Endothelial cell of hepatic sinusoid (primary cell): ENCODE data around the gene C19orf53.
"Not testable (repeated sequence)": the region's sequence is repeated elsewhere in the genome, so short reads cannot be mapped to it uniquely, and the experiment has no call there.

Experiments
- in situ Hi-C: cut with HindIII; loops from 2 replicates; pipeline ENCODE4 v1.10.0; 2017; ENCODE audit warnings: low sequenced_read_pairs

The C19orf53 gene

DNA sequence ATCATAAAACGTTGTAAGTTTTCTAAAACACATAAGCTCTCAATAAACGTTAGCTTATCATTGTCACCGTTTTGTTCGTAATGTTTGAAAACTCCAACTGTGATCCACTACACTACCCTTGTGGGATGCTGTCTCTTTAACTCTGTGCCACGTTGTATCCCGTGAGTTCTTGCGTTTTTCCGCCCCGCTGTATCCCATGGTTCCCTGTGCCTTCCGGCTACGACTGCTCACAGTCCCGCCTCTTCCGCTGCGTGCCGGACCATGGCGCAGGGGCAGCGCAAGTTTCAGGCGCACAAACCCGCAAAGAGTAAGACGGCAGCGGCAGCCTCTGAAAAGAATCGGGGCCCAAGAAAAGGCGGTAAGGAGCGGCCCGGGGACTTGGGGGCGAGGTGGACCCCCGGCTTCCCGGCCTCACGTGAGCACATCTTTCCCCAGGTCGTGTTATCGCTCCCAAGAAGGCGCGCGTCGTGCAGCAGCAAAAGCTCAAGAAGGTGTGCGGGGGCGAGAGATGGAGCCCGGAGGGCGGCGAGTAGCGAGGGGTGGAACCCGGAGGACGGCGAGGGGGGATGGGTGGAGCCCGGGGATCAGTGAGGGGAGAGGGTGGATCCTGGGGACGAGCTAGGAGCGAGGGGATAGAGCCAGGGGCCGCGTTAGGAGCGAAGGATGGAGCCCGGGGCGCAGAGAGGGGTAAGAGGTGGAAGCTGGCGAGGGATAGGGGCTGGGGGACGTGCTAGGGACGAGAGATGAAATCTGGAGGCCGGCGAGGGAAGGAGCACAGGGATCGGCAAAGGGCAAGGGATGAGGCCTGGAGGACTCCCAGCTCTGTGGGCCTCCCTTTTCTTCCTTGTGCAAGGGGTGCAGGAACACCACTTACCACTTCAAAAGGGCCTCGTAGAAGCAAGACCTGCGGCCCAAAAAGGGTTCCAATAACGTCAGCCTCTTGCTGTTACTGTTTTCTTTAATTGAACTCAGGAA, at the start of gene C19orf53:
TSS of gene C19orf53 (plus strand) at position 240 of the 975 bp plus-strand sequence. CDS start at position 262, 22 bp downstream.
- in situ Hi-C loops = no loop called here

DNA sequence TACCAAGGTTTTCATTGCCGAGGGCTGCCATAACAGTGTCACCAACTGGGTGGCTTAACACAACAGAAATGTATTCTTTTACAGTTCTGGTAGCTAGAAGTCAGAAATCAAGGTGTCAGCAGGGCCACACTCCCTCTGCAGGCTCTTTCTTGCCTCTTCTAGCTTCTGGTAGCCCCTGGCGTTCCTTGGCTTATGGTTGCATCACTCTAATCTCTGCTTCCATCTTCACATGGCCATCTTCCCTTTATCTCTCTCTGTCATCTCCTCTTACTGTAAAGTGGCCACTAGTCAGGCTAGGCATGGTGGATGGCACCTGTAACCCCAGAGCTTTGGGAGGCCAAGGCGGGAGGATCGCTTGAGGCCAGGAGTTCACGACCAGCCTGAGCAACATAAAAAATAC, 47.9 kb upstream of the C19orf53 start:
- in situ Hi-C loops = loop anchor here (25.0 kb wide), 1 partner anchor 361 kb away; the partner anchor contains the start of genes C19orf67 and SAMD1

DNA sequence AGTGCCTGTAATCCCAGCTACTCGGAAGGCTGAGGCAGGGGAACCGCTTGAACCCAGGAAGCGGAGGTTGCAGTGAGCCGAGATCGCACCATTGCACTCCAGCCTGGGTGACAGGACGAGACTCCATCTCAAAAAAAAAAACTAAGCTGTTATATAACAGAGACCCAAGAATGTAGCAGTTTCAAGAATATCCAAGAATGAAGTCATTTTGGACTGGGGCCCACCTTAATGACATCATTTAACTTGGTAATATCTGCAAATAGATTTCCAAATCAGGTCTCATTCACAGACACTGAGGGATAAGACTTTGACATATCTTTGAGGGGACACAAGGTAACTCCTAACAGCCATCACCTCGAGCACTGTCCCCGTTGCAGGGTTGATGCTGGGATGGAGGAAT, 46.5 kb upstream of the C19orf53 start:
- in situ Hi-C loops = loop anchor here (25.0 kb wide), 1 partner anchor 360 kb away; the partner anchor contains the start of genes C19orf67 and SAMD1

DNA sequence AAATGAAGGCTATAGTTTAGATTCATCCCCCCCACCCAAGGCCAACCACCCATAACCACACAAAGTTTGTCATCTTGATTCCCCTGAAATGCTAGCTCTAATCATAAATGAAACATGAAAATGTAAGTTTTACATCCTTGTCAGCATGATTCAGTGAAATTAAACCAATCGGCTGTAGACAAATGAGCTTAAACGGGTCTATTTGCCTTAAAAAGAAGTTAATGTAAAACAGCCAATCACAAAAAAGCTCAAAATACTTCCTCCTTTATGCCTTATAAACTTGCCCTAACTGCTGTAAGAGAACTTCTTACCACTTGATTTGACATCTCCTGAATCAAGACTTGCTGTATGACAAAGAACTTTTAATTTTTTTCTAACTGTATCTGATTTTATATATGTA, 44.4 kb upstream of the C19orf53 start:
- in situ Hi-C loops = loop anchor here (10.0 to 25.0 kb wide), 2 partner anchors 105 to 357 kb away; partner anchors contain the start of genes C19orf67 and SAMD1

DNA sequence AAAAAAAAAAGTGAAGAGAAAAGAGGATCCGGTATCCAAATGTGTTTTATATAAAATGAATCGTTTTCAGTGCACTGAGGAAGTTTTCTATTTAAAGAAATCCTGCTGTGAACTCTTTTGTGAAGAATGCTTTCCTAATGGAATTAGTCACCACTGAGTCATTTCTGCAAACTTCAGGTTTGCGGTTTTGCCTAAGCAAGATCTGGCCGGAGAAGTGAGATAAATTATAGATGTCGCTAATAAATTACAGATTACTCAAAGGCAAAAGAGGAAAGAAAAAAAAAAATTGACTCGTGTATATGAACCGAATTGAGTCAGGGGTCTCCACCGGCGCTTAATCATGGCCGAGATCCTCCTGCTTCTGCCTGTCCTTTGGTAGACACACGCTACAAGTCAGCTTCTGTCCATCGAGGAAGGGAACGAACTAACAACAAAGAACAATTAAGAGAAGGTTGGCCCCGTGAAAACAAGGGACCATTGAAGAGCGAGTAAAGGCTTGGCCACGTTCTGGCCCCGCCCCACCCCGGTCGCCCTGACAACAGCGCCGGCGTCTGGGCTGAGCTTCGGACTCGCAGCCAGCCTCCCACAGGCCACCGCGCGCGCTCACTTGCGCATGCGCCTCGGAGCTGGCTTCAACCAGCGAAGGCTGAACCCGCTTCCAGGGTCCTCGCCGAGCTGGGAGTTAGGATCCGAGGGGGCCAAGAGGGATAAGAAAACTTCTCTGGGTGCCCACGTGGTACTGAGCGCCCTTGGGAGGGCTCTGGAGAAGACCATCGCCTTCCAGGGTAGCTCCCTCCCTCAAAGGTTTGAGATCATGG, 42.9 kb upstream of the C19orf53 start:
- in situ Hi-C loops = loop anchor here (10.0 to 25.0 kb wide), 2 partner anchors 103 to 356 kb away; partner anchors contain the start of genes C19orf67 and SAMD1

DNA sequence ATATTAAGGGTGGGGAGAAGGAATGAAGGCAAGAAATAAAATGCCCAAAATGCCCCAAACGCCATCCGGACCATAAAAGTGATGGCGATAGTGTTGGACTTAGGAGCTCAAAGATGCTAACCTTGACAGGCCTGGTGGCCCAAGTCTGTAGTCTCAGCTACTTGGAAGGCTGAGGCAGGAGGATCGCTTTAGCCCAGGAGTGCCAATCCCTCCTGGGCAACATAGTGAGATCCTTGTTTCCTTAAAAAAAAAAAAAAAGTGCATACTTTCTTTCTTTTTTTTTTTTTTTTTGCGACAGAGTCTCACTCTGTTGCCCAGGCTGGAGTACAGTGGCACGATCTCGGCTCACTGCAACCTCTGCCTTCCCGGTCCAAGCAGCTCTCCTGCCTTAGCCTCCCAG, 41.9 kb upstream of the C19orf53 start:
- in situ Hi-C loops = loop anchor here (10.0 to 25.0 kb wide), 2 partner anchors 102 to 355 kb away; partner anchors contain the start of genes C19orf67 and SAMD1

DNA sequence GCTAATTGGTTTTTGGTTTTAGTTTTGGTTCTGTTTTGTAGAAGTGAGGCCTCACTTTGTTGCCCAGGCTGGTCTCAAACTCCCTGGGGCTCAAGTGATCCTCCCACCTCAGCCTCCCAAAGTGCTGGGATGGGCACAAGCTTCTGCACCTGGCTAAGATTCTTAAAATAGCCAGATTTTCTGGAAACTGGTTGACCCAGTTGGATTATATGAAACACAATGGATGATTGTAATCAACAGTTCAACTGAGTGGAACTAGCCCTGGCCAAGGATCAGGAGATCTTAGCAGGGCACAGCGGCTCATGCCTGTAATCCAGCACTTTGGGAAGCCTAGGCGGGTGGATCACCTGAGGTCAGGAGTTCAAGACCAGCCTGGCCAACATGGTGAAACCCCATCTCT, 39.5 kb upstream of the C19orf53 start:
- in situ Hi-C loops = loop anchor here (10.0 to 25.0 kb wide), 2 partner anchors 100 to 353 kb away; partner anchors contain the start of genes C19orf67 and SAMD1

DNA sequence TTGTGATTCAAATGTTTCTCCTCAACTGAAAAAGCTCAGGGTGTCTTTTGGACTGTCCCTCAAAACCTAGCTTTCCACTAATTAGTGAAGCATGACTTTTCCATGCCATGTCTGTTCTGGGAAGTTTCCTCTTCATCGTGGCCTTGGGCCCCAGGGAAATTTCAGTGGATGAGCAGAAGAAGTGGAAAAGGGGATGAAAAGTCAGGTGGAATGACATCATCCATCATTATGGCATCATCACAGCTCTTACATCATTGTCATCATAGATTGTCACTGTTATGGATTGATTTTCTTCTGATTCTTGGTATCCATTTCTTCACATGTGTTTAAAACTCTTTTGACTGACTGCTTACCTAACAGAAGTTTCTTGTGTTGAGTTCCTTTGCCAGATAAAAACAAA, 36.2 kb upstream of the C19orf53 start:
- in situ Hi-C loops = loop anchor here (10.0 to 25.0 kb wide), 2 partner anchors 97 to 349 kb away; partner anchors contain the start of genes C19orf67 and SAMD1

DNA sequence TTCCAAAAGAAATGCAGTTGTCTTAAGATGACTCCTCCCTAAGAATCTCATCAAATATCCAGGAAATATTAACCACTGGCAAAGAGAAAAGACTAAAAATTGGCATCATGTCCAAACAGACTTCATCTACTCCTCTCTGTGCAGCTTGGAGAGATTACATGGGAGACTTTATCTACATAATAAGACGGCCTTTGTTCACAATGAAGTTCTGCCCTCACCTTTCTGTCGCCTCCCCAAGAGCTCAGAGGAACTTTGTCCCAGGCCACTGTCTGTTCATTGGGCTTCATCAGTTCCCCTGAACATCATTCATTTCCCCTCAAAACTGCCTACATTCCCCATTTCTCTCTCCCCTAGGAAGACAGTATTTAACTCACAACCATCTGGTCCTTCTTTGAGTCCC, 32.4 kb upstream of the C19orf53 start:
- in situ Hi-C loops = loop anchor here (5.0 to 25.0 kb wide), 2 partner anchors 60 to 345 kb away; partner anchors contain the start of genes C19orf67 and SAMD1

DNA sequence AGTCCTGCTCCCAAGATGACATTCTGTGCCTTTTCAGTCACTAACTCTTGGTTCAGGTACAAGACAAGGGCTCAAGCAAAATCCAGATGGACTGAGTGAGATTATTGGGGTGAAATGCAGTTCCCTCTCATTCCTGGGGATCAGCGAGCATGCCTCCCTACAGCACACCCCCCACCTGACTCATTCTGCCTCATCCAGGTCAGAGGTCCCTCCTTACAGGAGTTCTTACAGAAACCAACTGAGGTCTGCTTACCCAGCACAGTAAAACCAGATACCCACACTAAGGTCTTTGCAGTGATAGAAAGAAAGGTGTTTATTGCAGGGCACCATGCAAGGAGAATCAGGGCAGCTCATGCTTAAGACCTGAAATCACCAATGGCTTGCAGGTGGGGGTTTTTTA, 31.5 kb upstream of the C19orf53 start:
- in situ Hi-C loops = loop anchor here (5.0 to 25.0 kb wide), 2 partner anchors 60 to 345 kb away; partner anchors contain the start of genes C19orf67 and SAMD1

DNA sequence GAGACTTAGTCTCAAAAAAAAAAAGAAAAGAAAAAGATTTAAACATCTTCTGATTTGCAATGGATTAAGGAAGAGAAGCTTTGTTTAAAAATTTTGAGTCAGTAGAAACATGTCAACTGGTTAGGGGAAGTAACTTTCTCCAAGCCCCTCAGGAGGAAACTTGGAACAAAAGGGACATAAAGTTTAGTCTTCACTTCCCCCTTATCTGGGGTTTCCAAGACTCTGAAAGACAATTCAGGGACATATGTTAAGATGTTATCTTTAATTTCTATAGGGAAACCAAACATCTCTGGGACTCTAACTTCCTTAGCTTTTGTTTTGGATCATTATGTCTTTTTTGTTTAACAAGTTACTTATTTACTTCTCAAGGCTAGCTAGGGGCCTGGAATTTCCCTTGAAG, 30.1 kb upstream of the C19orf53 start:
- in situ Hi-C loops = loop anchor here (5.0 to 25.0 kb wide), 2 partner anchors 62 to 343 kb away; partner anchors contain the start of genes C19orf67 and SAMD1

DNA sequence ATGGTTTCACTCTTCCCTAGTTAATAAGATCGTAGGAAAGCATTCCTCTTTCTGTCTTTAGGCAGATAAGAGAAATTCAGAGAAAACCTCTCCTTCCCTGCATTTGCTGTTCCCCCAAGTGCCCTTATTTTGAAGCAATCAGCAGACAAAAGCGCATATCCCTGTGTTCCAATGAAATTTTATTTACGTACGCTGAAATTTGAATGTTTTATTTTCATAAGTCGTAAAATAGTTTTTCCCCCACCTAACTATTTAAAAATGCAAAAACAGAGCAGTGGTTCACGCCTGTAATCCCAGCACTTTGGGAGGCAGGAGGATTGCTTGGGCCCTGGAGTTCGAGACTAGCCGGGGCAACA, 27.2 kb upstream of the C19orf53 start:
- in situ Hi-C loops = loop anchor here (25.0 kb wide), 1 partner anchor 340 kb away; the partner anchor contains the start of genes C19orf67 and SAMD1

DNA sequence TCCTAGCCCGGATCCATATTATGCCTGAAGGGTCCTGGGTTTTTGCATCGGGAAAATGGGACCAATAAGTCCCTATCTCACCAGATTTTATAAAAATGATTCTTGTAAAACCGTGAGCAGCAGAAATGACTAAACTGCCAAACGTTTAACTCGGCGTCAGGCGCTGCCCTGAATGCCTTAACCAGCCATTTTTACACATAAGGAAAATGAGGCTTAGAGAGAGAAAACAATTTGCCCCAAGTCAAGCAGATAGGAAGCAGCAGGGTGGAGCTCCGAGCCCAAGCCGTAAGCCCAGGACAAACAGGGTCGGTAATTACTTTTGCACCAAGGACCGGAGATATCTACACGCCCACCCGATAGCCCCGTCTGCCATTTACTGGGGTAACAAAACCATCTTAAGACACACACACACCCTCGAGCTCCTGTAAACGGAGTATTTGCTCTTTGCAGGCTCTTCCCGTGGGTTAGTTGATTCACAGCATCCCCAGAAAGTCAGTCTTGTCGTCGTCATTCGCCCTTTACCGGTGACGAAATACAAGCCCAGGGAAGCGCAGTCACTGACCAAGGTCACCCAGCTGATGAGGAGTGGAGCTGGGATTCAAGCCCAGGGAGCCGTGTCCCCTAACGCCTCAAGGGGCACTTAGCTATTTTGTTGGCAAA, 26.0 kb upstream of the C19orf53 start:
- in situ Hi-C loops = loop anchor here (25.0 kb wide), 1 partner anchor 339 kb away; the partner anchor contains the start of genes C19orf67 and SAMD1

DNA sequence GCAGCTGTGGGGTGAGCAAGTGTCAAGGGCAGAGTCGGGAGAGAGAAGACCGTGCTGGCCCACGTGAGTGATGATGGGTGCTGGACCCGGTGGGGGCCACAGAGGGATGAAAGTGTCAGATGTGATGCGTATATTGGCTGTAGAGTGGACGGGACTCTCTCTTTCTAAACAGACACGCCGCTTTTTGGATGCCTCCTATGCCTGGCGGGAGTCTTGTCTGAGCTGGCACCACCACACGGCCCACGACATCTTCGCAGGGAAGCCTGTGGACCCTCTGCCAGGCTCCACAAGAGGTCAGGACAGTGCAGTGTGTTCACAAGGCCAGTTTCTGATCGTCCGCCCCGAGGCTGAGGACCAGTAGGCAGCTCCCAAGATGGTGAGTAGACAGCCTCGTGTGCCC, 22.8 kb upstream of the C19orf53 start:
- in situ Hi-C loops = no loop called here

DNA sequence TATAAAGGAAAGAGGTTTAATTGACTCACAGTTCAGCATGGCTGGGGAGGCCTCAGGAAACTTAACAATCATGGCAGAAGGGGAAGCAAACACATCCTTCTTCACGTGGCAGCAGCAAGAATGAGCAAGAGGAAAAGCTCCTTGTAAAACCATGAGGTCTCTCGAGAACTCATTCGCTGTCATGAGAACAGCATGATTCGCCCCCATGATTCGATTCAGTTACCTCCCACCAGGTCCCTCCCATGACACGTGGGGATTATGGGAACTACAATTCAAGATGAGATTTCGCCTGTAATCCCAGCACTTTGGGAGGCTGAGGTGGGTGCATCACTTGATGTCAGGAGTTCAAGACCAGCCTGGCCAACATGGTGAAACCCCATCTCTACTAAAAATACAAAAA, 20.6 kb upstream of the C19orf53 start:
- in situ Hi-C loops = not testable (repeated sequence)

DNA sequence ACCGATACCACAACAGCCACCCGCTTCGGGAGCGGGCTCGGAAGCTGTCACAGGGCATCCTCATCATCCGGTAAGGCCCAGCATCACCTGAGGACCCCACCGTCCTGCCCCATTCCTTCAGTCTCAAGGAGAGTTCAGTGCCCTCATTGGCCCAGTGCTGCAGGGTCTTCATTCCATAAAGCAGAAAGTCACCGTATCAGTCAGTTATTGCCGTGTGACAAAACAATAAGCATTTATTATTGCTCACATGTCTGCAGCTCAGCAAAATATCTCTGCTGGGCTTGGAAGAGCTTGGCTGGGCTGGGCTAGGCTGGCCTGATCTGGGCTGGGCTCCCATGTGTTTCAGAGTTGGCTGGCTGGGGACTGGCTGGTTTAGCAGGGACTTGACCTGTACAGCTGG, 18.0 kb upstream of the C19orf53 start:
- in situ Hi-C loops = no loop called here

DNA sequence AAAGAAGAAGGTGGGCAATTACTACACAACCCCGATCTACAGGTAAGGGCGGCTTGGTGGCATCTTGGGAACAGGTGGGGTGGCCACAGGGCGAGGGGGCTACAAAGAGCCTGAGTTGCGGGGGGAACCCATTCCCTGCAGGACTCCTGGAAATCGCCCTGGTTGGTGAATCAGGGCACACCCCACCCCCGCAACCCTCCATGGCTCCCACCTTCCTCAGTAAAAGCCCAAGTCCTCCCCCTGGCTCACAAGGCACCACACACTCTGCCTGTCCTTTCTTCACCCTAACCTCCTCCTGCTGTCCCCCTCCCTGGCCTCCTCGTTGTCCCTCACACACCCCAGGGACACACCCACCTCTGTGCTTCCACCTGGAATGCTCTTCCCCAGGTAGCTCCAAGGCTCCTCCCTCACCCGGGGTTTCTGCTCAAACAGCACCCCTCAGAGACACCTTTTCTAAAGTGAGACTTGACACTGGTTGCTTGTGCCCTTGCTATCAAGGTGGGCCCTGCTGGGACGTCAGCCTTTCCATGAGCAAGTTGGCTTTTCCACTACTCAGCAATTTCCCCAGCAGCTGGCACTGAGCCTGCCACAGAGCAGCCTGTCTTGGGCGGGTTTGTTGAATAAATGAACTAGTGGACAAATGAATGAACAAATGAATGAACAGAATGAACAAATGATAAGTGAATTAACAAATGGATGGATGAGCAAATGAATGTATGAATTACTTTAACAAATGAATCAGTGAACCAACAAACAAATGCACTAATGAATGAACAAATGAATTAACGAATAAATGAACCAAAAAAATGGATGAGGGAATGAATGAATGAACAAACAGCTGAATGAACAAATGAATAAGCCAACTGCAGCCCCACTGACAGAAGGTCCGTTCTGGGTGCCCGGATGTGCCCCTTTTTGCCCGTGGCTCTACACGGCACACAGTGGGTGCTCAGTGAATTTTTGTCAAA, 16.2 kb upstream of the C19orf53 start:
- in situ Hi-C loops = no loop called here

DNA sequence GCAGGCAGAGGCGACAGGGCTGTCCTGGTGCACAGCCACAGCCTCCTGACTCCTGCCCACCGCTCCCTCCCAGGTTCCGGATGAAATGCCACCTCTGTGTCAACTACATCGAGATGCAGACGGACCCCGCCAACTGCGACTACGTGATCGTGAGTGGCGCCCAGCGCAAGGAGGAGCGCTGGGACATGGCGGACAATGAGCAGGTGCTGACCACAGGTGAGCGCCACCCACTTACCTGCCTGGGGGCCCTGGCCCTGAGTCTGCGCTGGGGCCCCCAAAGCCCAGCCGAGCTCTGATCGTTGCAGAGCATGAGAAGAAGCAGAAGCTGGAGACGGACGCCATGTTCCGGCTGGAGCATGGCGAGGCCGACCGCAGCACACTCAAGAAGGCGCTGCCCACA, 15.5 kb upstream of the C19orf53 start:
- in situ Hi-C loops = no loop called here

DNA sequence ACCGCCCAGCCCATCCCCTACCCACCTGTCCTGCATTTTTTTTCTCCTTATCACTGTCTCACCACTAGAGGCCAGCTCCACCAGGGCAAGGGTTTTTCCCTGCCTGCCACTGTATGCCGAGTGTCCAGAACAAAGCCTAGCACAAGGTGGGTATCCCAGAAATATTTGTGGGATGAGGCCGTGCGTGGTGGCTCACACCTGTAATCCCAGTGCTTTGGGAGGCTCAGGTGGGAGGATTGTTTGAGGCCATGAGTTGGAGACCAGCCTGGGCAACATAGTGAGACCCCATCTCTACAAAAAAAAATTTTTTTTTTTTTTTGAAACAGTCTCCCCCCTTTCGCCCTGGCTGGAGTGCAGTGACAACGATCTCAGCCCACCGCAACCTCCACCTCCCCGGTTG, 12.8 kb upstream of the C19orf53 start:
- in situ Hi-C loops = no loop called here
